Mesothelial cell of epicardium (in vitro differentiated cells): ENCODE results near the gene LHX8. TPM values are rescaled to one million over a fixed set of nuclear protein-coding genes. Genes with fewer than 3 reads are reported as not detected.
"Not testable (repeated sequence)": the region's sequence is repeated elsewhere in the genome, so short reads cannot be mapped to it uniquely, and the experiment has no call there.

Source experiments
- DNase-seq, 2 experiments: peaks; one replicate each; pipeline ENCODE4 v3.0.0; 2021; ENCODE audit warnings: low spot score in 2 of 2; ENCODE audit not compliant: unreplicated experiment in 2 of 2
- H3K27ac Mint-ChIP-seq: 2 replicates; pipeline ENCODE4 v1.8.0; 2021; ENCODE audit warnings: mixed read lengths
- H3K27me3 Mint-ChIP-seq: 2 replicates; pipeline ENCODE4 v1.8.0; 2021; ENCODE audit warnings: low read depth, mixed read lengths
- H3K36me3 Mint-ChIP-seq: 2 replicates; pipeline ENCODE4 v1.8.0; 2021; ENCODE audit warnings: mixed read lengths
- H3K4me1 Mint-ChIP-seq: 2 replicates; pipeline ENCODE4 v1.8.0; 2021; ENCODE audit warnings: mixed read lengths
- H3K4me3 Mint-ChIP-seq: 2 replicates; pipeline ENCODE4 v1.8.0; 2021; ENCODE audit warnings: mild to moderate bottlenecking, moderate library complexity, mixed read lengths
- H3K9me3 Mint-ChIP-seq: 2 replicates; pipeline ENCODE4 v1.8.0; 2021; ENCODE audit warnings: mixed read lengths
- CTCF ChIP-seq: fragments of 200-600 bp; sonication (generic); IDR thresholded peaks from one replicate; pipeline ENCODE4 v1.5.0; 2021; ENCODE audit warnings: antibody characterized with exemption; ENCODE audit not compliant: unreplicated experiment
- total RNA-seq: library from RNA; stranded (reverse); gene quantifications from 3 replicates; pipeline ENCODE4 v1.2.1, GENCODE V29; 2021

The LHX8 gene
- total RNA-seq, 1 donor from 2014 or later = 0.36 TPM

DNA sequence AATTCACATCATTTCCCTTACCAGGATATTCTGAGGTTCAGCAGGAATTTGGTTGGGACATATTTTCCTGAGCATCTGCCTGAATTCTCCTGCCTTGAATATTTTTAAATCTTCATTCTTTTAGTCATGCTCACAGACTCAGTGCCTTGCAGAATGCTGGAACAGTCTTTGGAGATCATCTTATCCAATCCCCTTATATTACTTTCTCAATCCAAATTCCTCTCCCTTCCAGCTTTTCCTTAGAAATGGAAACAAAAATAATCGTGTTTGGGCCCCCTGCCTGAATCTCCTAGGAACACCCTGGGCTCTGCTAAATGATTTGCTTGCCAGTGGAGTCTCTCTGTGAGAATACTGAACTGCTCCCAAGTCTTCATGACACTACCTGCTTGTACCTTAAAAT, 38.4 kb downstream of the LHX8 start:
- Mint-ChIP-seq H3K36me3 (no peaks in the 10 kb centered on the region), H3K27ac (no peak overlapping the region), H3K27me3 (peaks cover 1% of the 10 kb centered on the region), H3K4me3 (no peak overlapping the region), H3K9me3 (peaks cover 10% of the 10 kb centered on the region), H3K4me1 (no peaks in the 10 kb centered on the region)
- no peak for TF ChIP-seq CTCF
- no peak for DNase-seq

DNA sequence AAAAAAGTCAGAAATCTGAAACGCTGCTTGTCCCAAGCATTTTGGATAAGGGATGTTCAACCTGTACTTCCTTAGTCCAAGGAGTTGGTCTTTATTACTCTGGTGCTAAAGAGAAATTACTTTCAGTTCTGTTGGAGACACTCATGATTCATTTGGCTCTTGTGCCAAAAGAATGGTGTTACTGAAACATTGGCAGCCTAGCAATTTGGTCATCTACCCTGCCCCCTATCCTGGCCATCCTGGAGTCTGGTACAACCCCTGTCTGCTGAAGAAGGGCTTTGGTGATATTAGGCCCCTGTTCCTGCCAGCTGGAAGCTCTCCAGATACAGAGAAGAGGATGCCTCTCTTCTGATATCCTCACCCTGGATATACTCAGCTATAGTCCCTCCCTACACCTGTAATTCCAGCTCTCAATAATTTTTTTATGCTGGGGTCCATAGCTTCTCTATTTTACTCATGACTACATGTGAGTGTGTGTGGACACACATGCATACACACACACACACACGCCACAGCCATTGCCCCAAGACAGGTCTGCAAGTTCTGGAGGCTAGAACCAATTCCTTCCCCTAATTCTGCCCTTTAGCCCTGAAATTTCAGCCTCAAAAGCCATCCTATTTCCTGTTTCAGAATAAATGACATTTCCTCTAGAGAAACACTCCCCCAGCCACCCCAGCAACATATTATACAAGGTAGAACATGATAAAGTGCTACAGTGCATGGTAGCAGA, 40.0 kb downstream of the LHX8 start:
- H3K27me3 Mint-ChIP-seq = no peaks in the 10 kb centered on the region
- DNase-seq = no peak
- no peak overlapping the region for H3K4me3 Mint-ChIP-seq
- TF ChIP-seq CTCF = no peak
- H3K36me3 Mint-ChIP-seq = no peaks in the 10 kb centered on the region
- no peaks in the 10 kb centered on the region for H3K4me1 Mint-ChIP-seq
- H3K9me3 Mint-ChIP-seq = peaks cover 18% of the 10 kb centered on the region
- no peak overlapping the region for H3K27ac Mint-ChIP-seq

DNA sequence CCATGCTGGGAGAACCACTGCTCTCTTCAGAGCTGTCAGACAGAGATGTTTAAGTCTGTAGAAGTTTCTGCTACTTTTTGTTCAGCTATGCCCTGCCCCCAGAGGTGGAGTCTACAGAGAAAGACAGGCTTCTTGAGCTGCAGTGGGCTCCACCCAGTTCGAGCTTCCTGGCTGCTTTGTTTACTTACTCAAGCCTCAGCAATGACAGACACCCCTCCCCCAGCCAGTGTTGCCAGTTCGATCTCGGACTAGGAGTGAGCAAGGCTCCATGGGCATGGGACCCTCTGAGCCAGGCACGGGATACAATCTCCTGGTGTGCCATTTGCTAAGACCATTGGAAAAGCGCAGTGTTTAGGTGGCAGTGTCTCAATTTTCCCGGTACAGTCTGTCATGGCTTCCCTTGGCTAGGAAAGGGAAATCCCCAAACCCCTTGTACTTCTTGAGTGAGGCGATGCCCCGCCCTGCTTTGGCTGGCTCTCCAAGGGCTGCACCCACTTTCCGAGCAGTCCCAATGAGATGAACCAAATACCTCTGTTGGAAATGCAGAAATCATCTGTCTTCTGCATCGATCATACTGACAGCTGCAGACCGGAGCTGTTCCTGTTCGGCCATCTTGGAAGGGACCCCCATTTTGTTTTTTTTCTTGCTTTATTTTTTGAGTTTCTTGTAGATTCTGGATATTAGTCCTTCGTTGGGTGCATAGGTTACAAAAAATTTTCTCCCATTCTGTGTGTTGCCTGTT, 47.2 kb downstream of the LHX8 start:
- peaks cover 14% of the 10 kb centered on the region for H3K27me3 Mint-ChIP-seq
- peaks cover 31% of the 10 kb centered on the region for H3K9me3 Mint-ChIP-seq
- H3K4me3 Mint-ChIP-seq, H3K36me3 Mint-ChIP-seq, H3K27ac Mint-ChIP-seq, H3K4me1 Mint-ChIP-seq, DNase-seq: not testable (repeated sequence)

DNA sequence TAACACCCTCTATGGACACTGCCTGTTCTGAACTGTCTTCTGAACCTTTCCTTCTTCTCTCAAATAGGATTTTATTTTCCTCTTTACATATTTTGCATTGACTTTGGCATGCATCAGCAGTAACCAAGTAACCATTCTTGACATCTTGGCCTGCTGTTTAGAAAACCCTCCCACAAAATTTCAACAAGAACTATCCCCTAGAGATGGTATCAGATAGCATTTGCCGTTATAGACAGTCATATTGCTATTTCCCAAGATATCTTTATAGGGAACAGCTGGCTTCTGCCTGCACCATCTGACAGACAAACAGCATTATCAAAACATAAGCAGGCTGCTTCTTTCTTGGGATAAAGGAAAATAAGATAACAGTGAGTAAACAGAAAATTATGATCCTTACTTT, 54.7 kb downstream of the LHX8 start:
- H3K4me3 Mint-ChIP-seq = no peak overlapping the region
- H3K27ac Mint-ChIP-seq = no peak overlapping the region
- no peaks in the 10 kb centered on the region for H3K4me1 Mint-ChIP-seq
- H3K36me3 Mint-ChIP-seq = no peaks in the 10 kb centered on the region
- no peaks in the 10 kb centered on the region for H3K9me3 Mint-ChIP-seq
- no peak for TF ChIP-seq CTCF
- no peak for DNase-seq
- peaks cover 53% of the 10 kb centered on the region for H3K27me3 Mint-ChIP-seq

DNA sequence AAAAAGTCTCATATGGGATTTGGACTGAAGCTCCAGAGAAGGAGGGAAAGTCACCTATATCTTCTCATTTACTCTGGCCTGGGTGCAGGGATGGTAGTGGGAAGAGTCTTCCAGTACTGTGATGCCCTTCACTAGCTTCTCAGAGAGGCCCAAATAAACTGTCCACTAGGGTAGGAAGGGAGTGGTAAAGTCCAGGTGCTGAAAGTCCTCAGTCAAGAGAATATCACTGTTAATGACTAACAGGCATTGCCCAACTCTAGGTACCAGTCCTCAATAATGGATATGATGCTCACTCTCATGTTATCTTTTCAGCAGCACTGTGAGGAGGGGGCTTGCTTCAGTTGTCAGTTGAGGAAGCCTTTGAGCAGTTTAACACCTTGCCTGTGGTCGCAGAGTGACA, 64.0 kb downstream of the LHX8 start:
- Mint-ChIP-seq H3K4me3 (no peak overlapping the region), H3K27me3 (peaks cover 57% of the 10 kb centered on the region), H3K4me1 (no peaks in the 10 kb centered on the region), H3K27ac (no peak overlapping the region), H3K36me3 (no peaks in the 10 kb centered on the region), H3K9me3 (no peaks in the 10 kb centered on the region)
- no peak for TF ChIP-seq CTCF
- DNase-seq = no peak

DNA sequence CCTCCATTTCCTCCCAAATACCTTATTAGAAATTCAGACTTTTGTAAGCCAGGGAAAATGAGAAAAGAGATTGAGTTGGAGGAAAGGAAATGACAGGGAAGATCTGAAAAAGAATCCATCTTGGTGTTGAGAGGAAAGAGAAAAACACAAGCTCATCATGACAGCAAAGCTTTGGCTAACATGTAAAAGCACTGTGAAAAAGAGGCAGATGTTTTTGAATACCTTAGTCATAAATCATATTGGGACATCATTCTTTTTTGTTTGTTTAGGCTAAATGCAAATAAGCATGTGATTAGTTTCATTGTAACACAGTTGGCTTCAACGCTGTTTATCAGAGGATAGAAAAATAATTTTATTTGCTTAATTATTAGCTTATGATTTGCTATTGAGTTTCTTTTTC, 64.6 kb downstream of the LHX8 start:
- no peak for TF ChIP-seq CTCF
- peaks cover 52% of the 10 kb centered on the region for H3K27me3 Mint-ChIP-seq

More for the DNA sequence above, 64.6 kb downstream of the LHX8 start:
- Mint-ChIP-seq H3K4me3 (no peak overlapping the region), H3K9me3 (no peaks in the 10 kb centered on the region), H3K27ac (no peak overlapping the region), H3K4me1 (no peaks in the 10 kb centered on the region), H3K36me3 (no peaks in the 10 kb centered on the region)
- DNase-seq = no peak
